GM12865 (cell line): ENCODE results near the gene NDST3.

ENCODE experiments used
- DNase-seq: peaks from one replicate; pipeline ENCODE4 v3.0.0; 2010; ENCODE audit warnings: low read depth
- H3K4me3 ChIP-seq: 2 replicates; pipeline ENCODE4 v1.5.1; 2011; ENCODE audit warnings: mild to moderate bottlenecking, low read depth, low read length, control low read depth
- TF ChIP-seq, protein P1 (sequence below): IDR thresholded peaks from 2 replicates; pipeline ENCODE4 v1.5.1; 2011; ENCODE audit warnings: low read length, control low read depth, low read depth, inconsistent platforms; ENCODE audit not compliant: insufficient read depth; ENCODE audit errors: missing control alignments

Gene NDST3

DNA sequence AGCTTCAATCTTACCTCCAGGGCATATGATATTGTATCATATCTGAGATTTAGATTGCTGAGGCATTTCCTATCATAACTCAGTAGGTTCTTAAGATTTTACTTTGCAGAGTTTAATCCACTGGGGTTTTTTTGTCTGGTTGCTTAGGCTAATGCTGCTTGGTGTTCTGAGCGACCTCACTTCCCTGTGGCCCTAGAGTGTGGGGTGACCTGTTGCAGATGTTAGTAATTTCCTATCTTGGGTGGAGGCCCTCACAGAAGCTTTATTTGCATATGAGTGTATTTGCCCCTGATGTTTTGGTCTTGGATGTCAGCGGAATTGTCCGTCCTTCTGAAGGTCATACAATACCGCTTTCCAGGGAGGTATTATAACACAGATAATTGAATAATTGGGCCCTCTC lies 137.1 kb downstream of the NDST3 start:
- H3K4me3 ChIP-seq, result no peak overlapping the region
- TF ChIP-seq, protein P1, sequence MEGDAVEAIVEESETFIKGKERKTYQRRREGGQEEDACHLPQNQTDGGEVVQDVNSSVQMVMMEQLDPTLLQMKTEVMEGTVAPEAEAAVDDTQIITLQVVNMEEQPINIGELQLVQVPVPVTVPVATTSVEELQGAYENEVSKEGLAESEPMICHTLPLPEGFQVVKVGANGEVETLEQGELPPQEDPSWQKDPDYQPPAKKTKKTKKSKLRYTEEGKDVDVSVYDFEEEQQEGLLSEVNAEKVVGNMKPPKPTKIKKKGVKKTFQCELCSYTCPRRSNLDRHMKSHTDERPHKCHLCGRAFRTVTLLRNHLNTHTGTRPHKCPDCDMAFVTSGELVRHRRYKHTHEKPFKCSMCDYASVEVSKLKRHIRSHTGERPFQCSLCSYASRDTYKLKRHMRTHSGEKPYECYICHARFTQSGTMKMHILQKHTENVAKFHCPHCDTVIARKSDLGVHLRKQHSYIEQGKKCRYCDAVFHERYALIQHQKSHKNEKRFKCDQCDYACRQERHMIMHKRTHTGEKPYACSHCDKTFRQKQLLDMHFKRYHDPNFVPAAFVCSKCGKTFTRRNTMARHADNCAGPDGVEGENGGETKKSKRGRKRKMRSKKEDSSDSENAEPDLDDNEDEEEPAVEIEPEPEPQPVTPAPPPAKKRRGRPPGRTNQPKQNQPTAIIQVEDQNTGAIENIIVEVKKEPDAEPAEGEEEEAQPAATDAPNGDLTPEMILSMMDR, result no peak
- DNase-seq, result no peak

DNA sequence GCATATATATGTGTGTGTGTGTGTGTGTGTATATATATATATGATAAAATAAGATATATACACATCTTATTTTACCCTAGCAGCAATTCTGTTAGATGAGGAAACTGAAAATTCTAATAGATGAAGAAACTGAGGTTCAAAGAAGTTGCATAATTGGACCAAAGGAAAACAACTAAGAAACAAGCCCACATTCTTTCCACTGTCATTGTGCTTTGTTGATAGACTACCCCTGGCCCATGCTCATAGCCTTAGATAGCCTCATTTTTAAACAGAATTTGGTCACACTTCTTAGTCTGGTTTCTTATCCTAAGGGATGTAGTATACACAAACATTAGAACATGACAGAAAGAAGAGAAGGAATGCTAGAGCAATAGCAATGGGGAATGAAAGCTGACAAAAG lies 138.8 kb downstream of the NDST3 start:
- no peak overlapping the region for H3K4me3 ChIP-seq
- no peak for DNase-seq

DNA sequence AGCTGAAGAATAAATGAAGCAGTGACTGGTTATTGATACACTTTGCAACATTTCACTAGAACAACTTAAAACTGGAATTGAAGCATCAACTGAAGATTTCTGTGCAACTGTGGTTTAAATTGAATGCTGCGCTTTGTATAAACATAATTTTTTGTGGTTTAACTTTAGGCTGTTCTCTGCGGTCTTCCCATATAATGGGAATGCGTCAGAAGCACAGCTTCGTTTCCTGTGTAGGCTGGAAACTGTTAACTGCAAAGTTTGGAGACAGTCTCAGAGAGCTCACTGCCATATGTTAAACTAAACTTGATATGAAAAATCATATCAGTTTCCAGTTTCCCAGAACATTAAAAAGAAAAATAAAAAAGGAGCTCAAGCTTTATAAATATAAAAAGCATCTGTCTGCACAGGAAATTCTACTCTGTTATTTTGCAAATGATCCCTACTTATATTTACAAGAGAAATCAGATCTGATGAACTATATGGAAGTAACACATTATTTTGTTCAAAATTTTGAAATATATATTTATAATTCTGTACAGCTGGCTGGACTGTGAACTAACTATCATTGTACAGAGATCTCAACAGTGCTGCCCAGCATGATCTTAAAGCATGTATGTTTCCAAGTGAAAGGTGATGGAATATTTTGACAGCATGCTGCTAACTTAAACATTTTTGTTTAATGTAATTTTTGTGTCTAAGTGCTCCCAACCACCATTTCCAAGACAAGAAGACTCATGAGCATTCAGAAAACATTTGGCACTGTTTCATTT lies 139.9 kb downstream of the NDST3 start:
- TF ChIP-seq, protein P1, result no peak
- no peak overlapping the region for H3K4me3 ChIP-seq
- DNase-seq, result no peak

More for the DNA sequence above, 138.8 kb downstream of the NDST3 start:
- TF ChIP-seq, protein P1, result no peak

DNA sequence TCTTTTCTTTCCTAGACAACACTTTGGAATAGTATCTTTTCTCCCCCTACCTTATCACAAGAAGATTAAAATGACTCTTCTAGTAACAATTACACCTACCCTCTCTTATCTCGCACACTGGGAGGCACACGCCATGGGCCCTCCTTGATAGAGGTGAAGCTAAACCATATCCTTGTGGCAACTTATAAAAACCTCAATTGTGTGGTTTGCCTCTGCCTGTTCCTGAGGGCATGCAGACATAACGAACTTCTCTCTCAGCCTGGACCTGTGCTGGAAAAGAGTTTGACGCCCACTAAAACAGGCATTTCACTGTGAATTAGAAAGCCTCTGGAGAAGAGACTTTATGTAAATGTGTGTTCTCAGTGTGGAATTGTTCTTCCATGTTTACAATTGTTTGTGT lies 141.2 kb downstream of the NDST3 start:
- TF ChIP-seq, protein P1, result no peak
- H3K4me3 ChIP-seq, result no peak overlapping the region
- no peak for DNase-seq

DNA sequence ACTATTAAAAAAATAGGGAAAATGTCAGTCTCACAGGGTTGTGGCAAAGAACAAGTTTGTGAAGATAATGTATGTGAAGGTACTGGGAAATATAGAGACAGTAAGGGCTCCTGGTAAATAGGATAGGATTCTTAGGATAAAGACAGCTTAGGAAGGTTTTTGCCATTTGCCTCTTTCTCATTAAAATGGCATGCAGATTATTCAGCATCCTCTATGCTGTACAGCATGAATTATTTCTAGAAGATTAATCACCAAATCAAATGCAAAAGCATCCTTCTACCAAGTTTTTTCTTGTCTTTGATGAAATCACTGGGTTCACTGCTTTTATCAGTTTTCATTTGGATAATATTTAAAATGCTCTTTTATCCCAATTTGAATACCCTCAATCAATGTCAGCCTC lies 142.8 kb downstream of the NDST3 start:
- TF ChIP-seq, protein P1, result no peak
- no peak overlapping the region for H3K4me3 ChIP-seq
- DNase-seq, result no peak

DNA sequence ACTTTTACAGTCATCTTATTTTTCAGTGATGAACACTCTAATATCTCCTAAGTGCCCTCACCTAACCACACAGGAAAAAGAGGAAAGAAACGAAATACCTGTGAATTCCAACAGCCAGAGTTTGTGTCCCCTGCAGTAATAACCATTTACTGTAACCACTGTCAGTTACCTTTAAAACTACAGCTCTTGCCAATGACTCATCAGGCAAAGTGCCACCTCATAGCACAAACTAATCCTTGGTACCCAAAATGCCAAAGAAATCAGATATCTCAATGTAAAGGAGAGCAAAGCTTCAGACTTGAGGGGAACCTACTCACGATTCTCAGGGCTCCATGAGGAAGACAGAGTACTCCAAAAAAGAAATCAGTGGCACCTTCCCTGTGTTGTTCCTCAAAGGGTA lies 146.5 kb downstream of the NDST3 start:
- TF ChIP-seq, protein P1, result no peak
- H3K4me3 ChIP-seq, result no peak overlapping the region
- DNase-seq, result no peak

DNA sequence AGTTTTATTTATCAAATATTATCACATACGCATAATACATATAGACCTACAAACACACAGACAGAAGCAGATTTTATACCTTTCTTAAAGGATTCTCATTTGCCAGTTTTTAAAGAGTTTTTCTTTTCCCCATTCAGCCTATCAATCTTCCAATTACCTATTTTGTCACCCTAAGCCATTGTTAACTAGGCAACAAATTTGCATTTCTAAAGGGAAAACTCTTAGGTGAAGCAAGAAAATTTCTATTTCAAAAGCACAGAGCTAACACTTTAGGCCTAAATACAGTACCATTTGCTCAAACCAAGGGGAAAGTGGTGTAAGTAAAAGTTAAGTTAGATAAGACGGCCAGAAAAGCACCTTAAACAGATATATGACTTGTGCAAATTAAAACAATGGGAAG lies 156.6 kb downstream of the NDST3 start:
- DNase-seq, result no peak
- TF ChIP-seq, protein P1, result no peak
- H3K4me3 ChIP-seq, result no peak overlapping the region
